CD4-positive, alpha-beta memory T cell (primary cell): ENCODE results near the gene REV1. TPM values are rescaled to one million over a fixed set of nuclear protein-coding genes. Genes with fewer than 3 reads are reported as not detected.
A peak's percentile ranks its signal among the peaks of the same experiment; 100 is the strongest.

ENCODE experiments used
- CTCF ChIA-PET: fragments of 350-600 bp; sonication (Branson Sonifier 250); formaldehyde crosslinking; loops from one replicate; lab custom pipeline; 2021; ENCODE audit warnings: inconsistent platforms; ENCODE audit not compliant: partially characterized antibody; lab: Charles Lee
- POLR2A ChIA-PET: fragments of 350-600 bp; sonication (Branson Sonifier 250); formaldehyde crosslinking; loops from one replicate; lab custom pipeline; 2021; ENCODE audit not compliant: partially characterized antibody; lab: Charles Lee
- DNase-seq, 5 donors: peaks; one replicate each; pipeline versions ENCODE4 v3.0.0 to v3.0.0-alpha.2; 2020 to 2022; ENCODE audit warnings: mixed read lengths in 1 of 5
- H3K27ac ChIP-seq: one replicate; pipeline ENCODE4 v1.7.0; 2013; ENCODE audit warnings: low read depth, low read length
- H3K27me3 ChIP-seq: 2 replicates; pipeline ENCODE4 v1.7.0; 2013; ENCODE audit warnings: mild to moderate bottlenecking, low read length, moderate library complexity; ENCODE audit not compliant: insufficient read depth
- H3K36me3 ChIP-seq: 2 replicates; pipeline ENCODE4 v1.7.0; 2013; ENCODE audit warnings: mild to moderate bottlenecking, low read length, moderate library complexity; ENCODE audit not compliant: insufficient read depth
- H3K4me1 ChIP-seq: 2 replicates; pipeline ENCODE4 v1.7.0; 2013; ENCODE audit warnings: mild to moderate bottlenecking, low read length, moderate library complexity; ENCODE audit not compliant: insufficient read depth
- H3K4me3 ChIP-seq, 2 donors: one replicate each; pipeline ENCODE4 v1.7.0; 2013; ENCODE audit warnings: low read length in 2 of 2, mild to moderate bottlenecking in 1 of 2
- H3K9me3 ChIP-seq, 2 donors: one replicate each; pipeline ENCODE4 v1.7.0; 2013; ENCODE audit warnings: low read length in 2 of 2, control low read depth in 1 of 2; ENCODE audit not compliant: control insufficient read depth in 1 of 2
- H3K27ac Mint-ChIP-seq, 7 donors: one replicate each; pipeline ENCODE4 v1.8.0; 2020 to 2021; ENCODE audit warnings: mixed read lengths in 7 of 7, mild to moderate bottlenecking in 6 of 7, inconsistent platforms in 3 of 7, moderate library complexity in 3 of 7
- H3K27me3 Mint-ChIP-seq, 2 donors: one replicate each; pipeline ENCODE4 v1.8.0; 2020 to 2021; ENCODE audit warnings: mixed read lengths in 2 of 2
- H3K36me3 Mint-ChIP-seq, 2 donors: one replicate each; pipeline ENCODE4 v1.8.0; 2020 to 2021; ENCODE audit warnings: mixed read lengths in 2 of 2, inconsistent platforms in 1 of 2, mild to moderate bottlenecking in 1 of 2
- H3K4me1 Mint-ChIP-seq, 4 donors: one replicate each; pipeline ENCODE4 v1.8.0; 2020 to 2021; ENCODE audit warnings: mixed read lengths in 4 of 4, mild to moderate bottlenecking in 1 of 4
- H3K4me3 Mint-ChIP-seq, 8 donors: one replicate each; pipeline ENCODE4 v1.8.0; 2020 to 2021; ENCODE audit warnings: mixed read lengths in 8 of 8, mild to moderate bottlenecking in 7 of 8, moderate library complexity in 6 of 8, inconsistent platforms in 3 of 8
- H3K9me3 Mint-ChIP-seq, 8 donors: one replicate each; pipeline ENCODE4 v1.8.0; 2020 to 2021; ENCODE audit warnings: mixed read lengths in 8 of 8, mild to moderate bottlenecking in 5 of 8, inconsistent platforms in 3 of 8, moderate library complexity in 1 of 8
- intact Hi-C: fragments of 100-400 bp; cut with micrococcal nuclease; formaldehyde crosslinking; loops from one replicate; pipeline ENCODE4 v1.15.1; 2023
- polyA plus RNA-seq, 2 donors: library from polyadenylated mRNA; unstranded; fragments of 300-500 nt; fragmentation: Illumina TruSeq; gene quantifications; one replicate each; pipeline ENCODE4 v1.2.3, GENCODE V29; 2021
- total RNA-seq, 2 experiments: library from RNA; stranded (reverse); gene quantifications; one replicate each; pipeline ENCODE4 v1.2.3, GENCODE V29; 2021

Gene REV1
- total and polyA plus RNA-seq, 4 experiments from 2014 or later: 17.0 to 62.0 (median 41.2) TPM

DNA sequence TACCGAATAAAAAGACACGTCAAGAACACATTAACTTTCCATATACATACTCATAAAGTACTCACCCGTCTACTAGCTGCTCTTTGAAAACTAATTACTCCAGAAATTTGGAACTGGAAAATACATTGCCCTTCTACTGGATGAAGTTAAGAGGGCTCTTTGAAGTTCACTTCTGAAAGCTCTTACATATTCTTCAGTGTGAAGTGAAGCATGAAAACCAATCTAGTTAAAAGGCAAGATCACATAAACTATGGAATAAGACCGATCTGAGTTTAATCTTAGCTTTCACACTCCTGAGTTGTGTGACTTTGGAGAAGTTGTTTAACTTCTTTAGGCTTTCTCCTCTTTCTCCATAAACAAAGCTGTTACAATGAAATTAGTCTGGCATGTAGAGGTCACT is 38.5 kb downstream of the REV1 start:
- no peak overlapping the region for H3K27ac ChIP-seq
- no peaks in the 10 kb centered on the region for H3K9me3 ChIP-seq
- ChIA-PET POLR2A (no interaction called here), CTCF (no interaction called here)
- Mint-ChIP-seq H3K4me1 (peaks cover 0 to 21% (median 5%) of the 10 kb centered on the region in 4 donors), H3K9me3 (no peaks in the 10 kb centered on the region), H3K27ac (peak overlapping the region in 1 of 7 donors; percentile 21), H3K4me3 (no peak overlapping the region), H3K27me3 (no peaks in the 10 kb centered on the region), H3K36me3 (peaks cover 40 to 57% of the 10 kb centered on the region in 2 donors)
- DNase-seq: no peak
- H3K4me1 ChIP-seq: no peaks in the 10 kb centered on the region
- intact Hi-C loops: no loop called here
- no peaks in the 10 kb centered on the region for H3K27me3 ChIP-seq
- no peak overlapping the region for H3K4me3 ChIP-seq
- H3K36me3 ChIP-seq: peaks cover 24% of the 10 kb centered on the region

GRCh38 chr2:99450199-99450598 is 39.6 kb downstream of the REV1 start:
- Histone ChIP-seq H3K27me3 (no peaks in the 10 kb centered on the region), H3K4me1 (no peaks in the 10 kb centered on the region), H3K4me3 (no peak overlapping the region), H3K36me3 (peaks cover 18% of the 10 kb centered on the region), H3K9me3 (no peaks in the 10 kb centered on the region), H3K27ac (no peak overlapping the region)
- H3K4me3 Mint-ChIP-seq: no peak overlapping the region
- POLR2A ChIA-PET: no interaction called here
- no peak for DNase-seq
- H3K9me3 Mint-ChIP-seq: no peaks in the 10 kb centered on the region
- intact Hi-C loops: no loop called here
- CTCF ChIA-PET: interaction anchor here (1.3 kb wide), 1 partner anchor 16 kb away, joined by 3 read pairs; no protein-coding TSS in a partner anchor
- no peaks in the 10 kb centered on the region for H3K27me3 Mint-ChIP-seq
- H3K36me3 Mint-ChIP-seq: peaks cover 34 to 46% of the 10 kb centered on the region in 2 donors
- H3K27ac Mint-ChIP-seq: peak overlapping the region in 1 of 7 donors; percentile 43
- H3K4me1 Mint-ChIP-seq: peaks cover 0 to 11% (median 6%) of the 10 kb centered on the region in 4 donors

DNA sequence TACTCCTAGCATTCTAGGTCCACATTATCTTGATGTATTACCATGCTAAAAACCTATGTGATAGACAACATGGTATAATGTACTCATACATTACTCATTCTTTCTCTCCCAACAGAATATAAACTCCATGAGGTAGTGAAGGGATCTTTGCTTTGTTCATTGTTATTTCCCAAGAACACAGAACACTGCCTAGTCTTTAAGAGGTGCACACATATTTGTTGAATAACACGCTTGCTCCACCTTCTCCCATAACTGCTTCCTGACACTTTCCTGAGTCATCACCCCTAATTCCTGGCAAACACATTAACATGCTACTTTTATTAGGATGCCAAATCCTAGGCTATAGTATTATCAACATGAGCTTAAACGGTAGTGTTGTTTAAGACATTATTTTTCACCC is 41.3 kb downstream of the REV1 start:
- POLR2A ChIA-PET: no interaction called here
- Mint-ChIP-seq H3K27ac (peak overlapping the region in 1 of 7 donors; percentile 1), H3K9me3 (no peaks in the 10 kb centered on the region), H3K36me3 (peaks cover 31 to 43% of the 10 kb centered on the region in 2 donors), H3K4me3 (no peak overlapping the region), H3K4me1 (peaks cover 0 to 13% (median 8%) of the 10 kb centered on the region in 4 donors), H3K27me3 (no peaks in the 10 kb centered on the region)
- H3K4me3 ChIP-seq: no peak overlapping the region
- intact Hi-C loops: no loop called here
- CTCF ChIA-PET: no interaction called here
- H3K4me1 ChIP-seq: no peaks in the 10 kb centered on the region
- DNase-seq: no peak
- peaks cover 14% of the 10 kb centered on the region for H3K36me3 ChIP-seq
- no peaks in the 10 kb centered on the region for H3K27me3 ChIP-seq
- H3K9me3 ChIP-seq: no peaks in the 10 kb centered on the region
- no peak overlapping the region for H3K27ac ChIP-seq

DNA sequence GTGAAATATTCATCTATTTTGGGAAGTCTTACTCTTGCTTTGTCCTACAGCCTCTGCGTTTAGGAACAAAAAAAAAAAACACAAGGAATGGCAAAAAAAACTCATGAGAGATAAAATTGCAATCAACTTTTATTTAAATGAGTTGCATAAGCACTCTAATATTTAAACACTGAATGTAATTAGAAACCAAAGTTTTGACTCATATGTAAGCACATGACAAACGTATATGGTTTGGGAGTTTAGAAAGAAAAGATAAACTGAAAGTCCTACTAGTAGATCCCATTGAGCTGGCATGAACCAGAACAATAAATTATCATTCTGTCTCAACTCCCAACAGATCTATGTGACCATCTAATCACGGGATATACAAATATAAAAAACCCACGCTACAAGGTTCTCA is 44.8 kb downstream of the REV1 start:
- CTCF ChIA-PET: no interaction called here
- peak overlapping the region in 2 of 7 donors; percentile 0 to 35 for H3K27ac Mint-ChIP-seq
- H3K36me3 Mint-ChIP-seq: peaks cover 24 to 37% of the 10 kb centered on the region in 2 donors

GRCh38 chr2:99444222-99444621 is 45.6 kb downstream of the REV1 start:
- Mint-ChIP-seq H3K36me3 (peaks cover 25 to 41% of the 10 kb centered on the region in 2 donors), H3K27me3 (no peaks in the 10 kb centered on the region), H3K4me3 (no peak overlapping the region), H3K27ac (peak overlapping the region in 3 of 7 donors; percentile 3 to 81 (median 79)), H3K9me3 (no peaks in the 10 kb centered on the region), H3K4me1 (peaks cover 0 to 14% (median 8%) of the 10 kb centered on the region in 4 donors)
- ChIA-PET CTCF (interaction anchor here (0.7 kb wide), 1 partner anchor 41 kb away, joined by 3 read pairs; no protein-coding TSS in a partner anchor), POLR2A (interaction anchor here (0.6 kb wide), 1 partner anchor 13 kb away, joined by 3 read pairs; no protein-coding TSS in a partner anchor)
- H3K36me3 ChIP-seq: peaks cover 9% of the 10 kb centered on the region
- H3K27me3 ChIP-seq: no peaks in the 10 kb centered on the region
- no peaks in the 10 kb centered on the region for H3K4me1 ChIP-seq
- no peaks in the 10 kb centered on the region for H3K9me3 ChIP-seq
- intact Hi-C loops: no loop called here
- no peak overlapping the region for H3K27ac ChIP-seq
- DNase-seq: no peak
- no peak overlapping the region for H3K4me3 ChIP-seq

More for the DNA sequence above, 44.8 kb downstream of the REV1 start:
- no peaks in the 10 kb centered on the region for H3K9me3 Mint-ChIP-seq
- intact Hi-C loops: no loop called here
- no peak overlapping the region for H3K4me3 Mint-ChIP-seq
- Histone ChIP-seq H3K27me3 (no peaks in the 10 kb centered on the region), H3K4me1 (no peaks in the 10 kb centered on the region), H3K9me3 (no peaks in the 10 kb centered on the region), H3K36me3 (peaks cover 9% of the 10 kb centered on the region), H3K27ac (no peak overlapping the region), H3K4me3 (no peak overlapping the region)
- no peaks in the 10 kb centered on the region for H3K27me3 Mint-ChIP-seq
- H3K4me1 Mint-ChIP-seq: peaks cover 0 to 14% (median 8%) of the 10 kb centered on the region in 4 donors
- POLR2A ChIA-PET: no interaction called here
- no peak for DNase-seq

- H3K36me3 ChIP-seq: peaks cover 3% of the 10 kb centered on the region
- intact Hi-C loops: no loop called here
- Mint-ChIP-seq H3K4me1 (peaks cover 0 to 14% (median 8%) of the 10 kb centered on the region in 4 donors), H3K4me3 (no peak overlapping the region), H3K9me3 (no peaks in the 10 kb centered on the region), H3K27ac (no peak overlapping the region), H3K36me3 (peaks cover 20 to 41% of the 10 kb centered on the region in 2 donors), H3K27me3 (no peaks in the 10 kb centered on the region)
- H3K4me3 ChIP-seq: no peak overlapping the region
- H3K27me3 ChIP-seq: no peaks in the 10 kb centered on the region
- ChIA-PET CTCF (interaction anchor here (0.9 kb wide), 1 partner anchor 47 kb away, joined by 3 read pairs; the partner anchor contains the start of gene REV1), POLR2A (interaction anchor here (0.9 kb wide), 1 partner anchor 21 kb away, joined by 3 read pairs; no protein-coding TSS in a partner anchor)
- no peaks in the 10 kb centered on the region for H3K4me1 ChIP-seq
- no peak overlapping the region for H3K27ac ChIP-seq
- no peaks in the 10 kb centered on the region for H3K9me3 ChIP-seq
- no peak for DNase-seq
These were observed 47.0 kb downstream of the REV1 start for GRCh38 chr2:99442837-99443236.

GRCh38 chr2:99439971-99440505 is 49.8 kb downstream of the REV1 start:
- Mint-ChIP-seq H3K4me3 (no peak overlapping the region), H3K9me3 (no peaks in the 10 kb centered on the region), H3K27me3 (no peaks in the 10 kb centered on the region), H3K36me3 (peaks cover 14 to 45% of the 10 kb centered on the region in 2 donors), H3K4me1 (peaks cover 0 to 10% (median 4%) of the 10 kb centered on the region in 4 donors), H3K27ac (peak overlapping the region in 2 of 7 donors; percentile 20 to 82)
- intact Hi-C loops: no loop called here
- no peak overlapping the region for H3K27ac ChIP-seq
- CTCF ChIA-PET: no interaction called here
- POLR2A ChIA-PET: no interaction called here
- H3K27me3 ChIP-seq: no peaks in the 10 kb centered on the region
- no peaks in the 10 kb centered on the region for H3K9me3 ChIP-seq
- no peaks in the 10 kb centered on the region for H3K4me1 ChIP-seq
- H3K4me3 ChIP-seq: no peak overlapping the region
- H3K36me3 ChIP-seq: no peaks in the 10 kb centered on the region
- DNase-seq: no peak
